Measurements from ENCODE around the gene OAS2. TPM values are rescaled to one million over a fixed set of nuclear protein-coding genes. Genes with fewer than 3 reads are reported as not detected.

Gene OAS2
- total RNA-seq, 1 donor from 2014 or later: 111 TPM

- H3K36me3 Mint-ChIP-seq (ENCODE audit: low read depth): peaks cover 83% of the 10 kb centered on the region
- H3K9me3 Mint-ChIP-seq: no peaks in the 10 kb centered on the region
- H3K27ac Mint-ChIP-seq: no peak overlapping the region
- no peak overlapping the region for H3K4me3 Mint-ChIP-seq
- intact Hi-C loops (cut with micrococcal nuclease): no loop called here
- no peaks in the 10 kb centered on the region for H3K27me3 Mint-ChIP-seq
- DNase-seq: no peak
- peaks cover 9% of the 10 kb centered on the region for H3K4me1 Mint-ChIP-seq
Measured at GRCh38 chr12:112964915-112965314, 13.4 kb upstream of the OAS2 start.

GRCh38 chr12:112965643-112966042 is 12.7 kb upstream of the OAS2 start:
- no peak for DNase-seq
- Mint-ChIP-seq H3K27me3 (no peaks in the 10 kb centered on the region), H3K36me3 (ENCODE audit: low read depth) (peaks cover 84% of the 10 kb centered on the region), H3K4me1 (peaks cover 12% of the 10 kb centered on the region), H3K27ac (no peak overlapping the region), H3K9me3 (no peaks in the 10 kb centered on the region), H3K4me3 (no peak overlapping the region)
- intact Hi-C loops (cut with micrococcal nuclease): no loop called here

- DNase-seq: no peak
- intact Hi-C loops (cut with micrococcal nuclease): no loop called here
- Mint-ChIP-seq H3K27me3 (no peaks in the 10 kb centered on the region), H3K9me3 (no peaks in the 10 kb centered on the region), H3K4me1 (peaks cover 6% of the 10 kb centered on the region), H3K4me3 (no peak overlapping the region), H3K36me3 (ENCODE audit: low read depth) (peaks cover 85% of the 10 kb centered on the region), H3K27ac (no peak overlapping the region)
Measured at GRCh38 chr12:112967306-112967705, 11.0 kb upstream of the OAS2 start.

- Mint-ChIP-seq H3K4me1 (peaks cover 6% of the 10 kb centered on the region), H3K27ac (no peak overlapping the region), H3K4me3 (no peak overlapping the region), H3K36me3 (ENCODE audit: low read depth) (peaks cover 83% of the 10 kb centered on the region), H3K9me3 (no peaks in the 10 kb centered on the region), H3K27me3 (no peaks in the 10 kb centered on the region)
- DNase-seq: no peak
- intact Hi-C loops (cut with micrococcal nuclease): no loop called here
Measured at GRCh38 chr12:112967858-112968257, 10.5 kb upstream of the OAS2 start.

- no peaks in the 10 kb centered on the region for H3K27me3 Mint-ChIP-seq
- H3K4me3 Mint-ChIP-seq: no peak overlapping the region
- H3K4me1 Mint-ChIP-seq: peaks cover 8% of the 10 kb centered on the region
- intact Hi-C loops (cut with micrococcal nuclease): loop anchor here (10.0 kb wide), 1 partner anchor 365 kb away; the partner anchor contains the start of gene SLC8B1
- no peak overlapping the region for H3K27ac Mint-ChIP-seq
- H3K36me3 Mint-ChIP-seq (ENCODE audit: low read depth): peaks cover 70% of the 10 kb centered on the region
- no peaks in the 10 kb centered on the region for H3K9me3 Mint-ChIP-seq
- no peak for DNase-seq
Measured at GRCh38 chr12:112969547-112970306, 8.6 kb upstream of the OAS2 start.

GRCh38 chr12:112970391-112970790 is 7.9 kb upstream of the OAS2 start:
- Mint-ChIP-seq H3K4me3 (no peak overlapping the region), H3K9me3 (no peaks in the 10 kb centered on the region), H3K27ac (no peak overlapping the region), H3K4me1 (peaks cover 12% of the 10 kb centered on the region), H3K36me3 (ENCODE audit: low read depth) (peaks cover 69% of the 10 kb centered on the region), H3K27me3 (no peaks in the 10 kb centered on the region)
- no peak for DNase-seq
- intact Hi-C loops (cut with micrococcal nuclease): loop anchor here (10.0 kb wide), 1 partner anchor 364 kb away; the partner anchor contains the start of gene SLC8B1

- no peak overlapping the region for H3K4me3 Mint-ChIP-seq
- intact Hi-C loops (cut with micrococcal nuclease): loop anchor here (10.0 kb wide), 1 partner anchor 364 kb away; the partner anchor contains the start of gene SLC8B1
Measured at GRCh38 chr12:112971248-112971647, 7.1 kb upstream of the OAS2 start.

GRCh38 chr12:112973011-112973735 is 5.1 kb upstream of the OAS2 start:
- H3K4me1 Mint-ChIP-seq: peaks cover 21% of the 10 kb centered on the region
- peaks cover 47% of the 10 kb centered on the region for H3K36me3 Mint-ChIP-seq (ENCODE audit: low read depth)
- H3K9me3 Mint-ChIP-seq: no peaks in the 10 kb centered on the region
- no peak overlapping the region for H3K4me3 Mint-ChIP-seq
- intact Hi-C loops (cut with micrococcal nuclease): loop anchor here (10.0 kb wide), 1 partner anchor 362 kb away; the partner anchor contains the start of gene SLC8B1
- no peak for DNase-seq
- H3K27ac Mint-ChIP-seq: no peak overlapping the region
- no peaks in the 10 kb centered on the region for H3K27me3 Mint-ChIP-seq

More at GRCh38 chr12:112971248-112971647, 7.1 kb upstream of the OAS2 start:
- H3K27ac Mint-ChIP-seq: no peak overlapping the region
- no peak for DNase-seq
- H3K36me3 Mint-ChIP-seq (ENCODE audit: low read depth): peaks cover 64% of the 10 kb centered on the region
- no peaks in the 10 kb centered on the region for H3K9me3 Mint-ChIP-seq
- H3K4me1 Mint-ChIP-seq: peaks cover 12% of the 10 kb centered on the region
- H3K27me3 Mint-ChIP-seq: no peaks in the 10 kb centered on the region

- Mint-ChIP-seq H3K4me1 (peaks cover 21% of the 10 kb centered on the region), H3K9me3 (no peaks in the 10 kb centered on the region), H3K4me3 (no peak overlapping the region), H3K27me3 (no peaks in the 10 kb centered on the region), H3K36me3 (ENCODE audit: low read depth) (peaks cover 48% of the 10 kb centered on the region), H3K27ac (no peak overlapping the region)
- intact Hi-C loops (cut with micrococcal nuclease): loop anchor here (10.0 kb wide), 1 partner anchor 361 kb away; the partner anchor contains the start of gene SLC8B1
- no peak for DNase-seq
Measured at GRCh38 chr12:112973818-112974231, 4.5 kb upstream of the OAS2 start.

GRCh38 chr12:112974904-112975303 is 3.4 kb upstream of the OAS2 start:
- Mint-ChIP-seq H3K27me3 (no peaks in the 10 kb centered on the region), H3K9me3 (no peaks in the 10 kb centered on the region), H3K4me1 (peaks cover 23% of the 10 kb centered on the region), H3K36me3 (ENCODE audit: low read depth) (peaks cover 48% of the 10 kb centered on the region), H3K27ac (peak overlapping the region; percentile 47), H3K4me3 (no peak overlapping the region)
- intact Hi-C loops (cut with micrococcal nuclease): loop anchor here (10.0 kb wide), 1 partner anchor 360 kb away; the partner anchor contains the start of gene SLC8B1
- no peak for DNase-seq

GRCh38 chr12:112977139-112977538 is 1.2 kb upstream of the OAS2 start:
- Mint-ChIP-seq H3K4me3 (peak overlapping the region; percentile 91), H3K4me1 (peaks cover 34% of the 10 kb centered on the region), H3K9me3 (peaks cover 9% of the 10 kb centered on the region), H3K27ac (peak overlapping the region; percentile 99), H3K36me3 (ENCODE audit: low read depth) (peaks cover 45% of the 10 kb centered on the region), H3K27me3 (no peaks in the 10 kb centered on the region)
- DNase-seq: no peak
- intact Hi-C loops (cut with micrococcal nuclease): loop anchor here (10.0 kb wide), 1 partner anchor 358 kb away; the partner anchor contains the start of gene SLC8B1

GRCh38 chr12:112977641-112978040 is 678 bp upstream of the OAS2 start:
- Mint-ChIP-seq H3K4me3 (peak overlapping the region; percentile 91), H3K4me1 (peaks cover 39% of the 10 kb centered on the region), H3K27me3 (no peaks in the 10 kb centered on the region), H3K36me3 (ENCODE audit: low read depth) (peaks cover 45% of the 10 kb centered on the region), H3K27ac (peak overlapping the region; percentile 99), H3K9me3 (peaks cover 14% of the 10 kb centered on the region)
- intact Hi-C loops (cut with micrococcal nuclease): loop anchor here (1.0 to 10.0 kb wide), 5 partner anchors 11 to 357 kb away; partner anchors contain the start of genes SLC8B1 and TPCN1
- DNase-seq: no peak

GRCh38 chr12:112979041-112979680 is 842 bp downstream of the OAS2 start:
- DNase-seq: peak; percentile 84
- H3K27me3 Mint-ChIP-seq: no peaks in the 10 kb centered on the region
- H3K36me3 Mint-ChIP-seq (ENCODE audit: low read depth): peaks cover 58% of the 10 kb centered on the region
- peak overlapping the region; percentile 99 for H3K27ac Mint-ChIP-seq
- peak overlapping the region; percentile 91 for H3K4me3 Mint-ChIP-seq
- intact Hi-C loops (cut with micrococcal nuclease): loop anchor here (10.0 kb wide), 1 partner anchor 356 kb away; the partner anchor contains the start of gene SLC8B1
- peaks cover 20% of the 10 kb centered on the region for H3K9me3 Mint-ChIP-seq
- peaks cover 45% of the 10 kb centered on the region for H3K4me1 Mint-ChIP-seq
